WTC11 (cell line): ENCODE measurements around the gene CTNNA3. TPM values are rescaled to one million over a fixed set of nuclear protein-coding genes. Genes with fewer than 3 reads are reported as not detected.

Experiments used
- ATAC-seq: fragments of 200-7000 bp; cut with Tn5 transposase; 2 replicates; pipeline ENCODE4 v1.10.0; 2021; ENCODE audit warnings: mild to moderate bottlenecking, moderate library complexity
- CTCF ChIA-PET: fragments of 300-600 bp; sonication (Branson Sonifier 250); formaldehyde crosslinking; loops from one replicate; lab custom pipeline; 2021; ENCODE audit warnings: antibody characterized with exemption; lab: Charles Lee
- POLR2A ChIA-PET: fragments of 350-600 bp; sonication (Branson Sonifier 250); formaldehyde crosslinking; loops from one replicate; lab custom pipeline; 2021; ENCODE audit warnings: antibody characterized with exemption; lab: Charles Lee
- DNase-seq: peaks from one replicate; pipeline ENCODE4 v3.0.0; 2021; ENCODE audit warnings: low spot score
- H3K27ac Mint-ChIP-seq: 2 replicates; pipeline ENCODE4 v1.8.0; 2021; ENCODE audit warnings: mixed read lengths
- H3K27me3 Mint-ChIP-seq: 2 replicates; pipeline ENCODE4 v1.8.0; 2021; ENCODE audit warnings: low read depth, mild to moderate bottlenecking, moderate library complexity, mixed read lengths
- H3K36me3 Mint-ChIP-seq: 2 replicates; pipeline ENCODE4 v1.8.0; 2021; ENCODE audit warnings: mixed read lengths
- H3K4me1 Mint-ChIP-seq: 2 replicates; pipeline ENCODE4 v1.8.0; 2022; ENCODE audit warnings: mixed read lengths
- H3K4me3 Mint-ChIP-seq: 2 replicates; pipeline ENCODE4 v1.8.0; 2021; ENCODE audit warnings: mild to moderate bottlenecking, moderate library complexity, mixed read lengths
- H3K9me3 Mint-ChIP-seq: 2 replicates; pipeline ENCODE4 v1.8.0; 2021; ENCODE audit warnings: mixed read lengths
- ATF1 ChIP-seq: sonication (generic); formaldehyde crosslinking; IDR thresholded peaks from 2 replicates; pipeline ENCODE4 v1.8.1; 2023; ENCODE audit warnings: mild to moderate bottlenecking, moderate library complexity, missing genetic modification reagents
- ERG ChIP-seq: fragments of 250-450 bp; sonication (Bioruptor Pico); IDR thresholded peaks from 2 replicates; pipeline ENCODE4 v1.8.0; 2021; ENCODE audit warnings: mild to moderate bottlenecking
- FOXK1 ChIP-seq: sonication (generic); formaldehyde crosslinking; IDR thresholded peaks from 2 replicates; pipeline ENCODE4 v1.8.0; 2022; ENCODE audit warnings: mild to moderate bottlenecking, moderate library complexity, missing genetic modification reagents
- GABPB1 ChIP-seq: sonication (generic); formaldehyde crosslinking; IDR thresholded peaks from 2 replicates; pipeline ENCODE4 v1.8.1; 2023; ENCODE audit warnings: mild to moderate bottlenecking, missing genetic modification reagents
- GRHL2 ChIP-seq: fragments of 250-450 bp; sonication (Bioruptor Pico); IDR thresholded peaks from 2 replicates; pipeline ENCODE4 v1.8.0; 2022; ENCODE audit warnings: mild to moderate bottlenecking, moderate library complexity; ENCODE audit not compliant: insufficient replicate concordance, severe bottlenecking
- HMGA2 ChIP-seq: fragments of 250-450 bp; sonication (Bioruptor Pico); IDR thresholded peaks from 2 replicates; pipeline ENCODE4 v1.4.0; 2021; ENCODE audit warnings: mild to moderate bottlenecking, moderate library complexity
- IRF1 ChIP-seq: sonication (generic); formaldehyde crosslinking; IDR thresholded peaks from 2 replicates; pipeline ENCODE4 v1.8.0; 2023; ENCODE audit warnings: missing genetic modification reagents
- MAX ChIP-seq: sonication (generic); formaldehyde crosslinking; IDR thresholded peaks from 2 replicates; pipeline ENCODE4 v1.8.0; 2022; ENCODE audit warnings: mild to moderate bottlenecking, missing genetic modification reagents
- MLX ChIP-seq: sonication (generic); formaldehyde crosslinking; IDR thresholded peaks from 2 replicates; pipeline ENCODE4 v1.8.1; 2023; ENCODE audit warnings: mild to moderate bottlenecking, missing genetic modification reagents, moderate library complexity
- NR3C1 ChIP-seq: sonication (generic); formaldehyde crosslinking; conservative IDR thresholded peaks from 2 replicates; pipeline ENCODE4 v1.8.1; 2023; ENCODE audit warnings: low read depth, mild to moderate bottlenecking, missing genetic modification reagents
- OVOL2 ChIP-seq: fragments of 250-450 bp; sonication (Bioruptor Pico); IDR thresholded peaks from 2 replicates; pipeline ENCODE4 v1.9.0; 2021; ENCODE audit warnings: mild to moderate bottlenecking, borderline replicate concordance
- SMAD3 ChIP-seq: sonication (generic); formaldehyde crosslinking; IDR thresholded peaks from 2 replicates; pipeline ENCODE4 v1.8.0; 2022; ENCODE audit warnings: missing genetic modification reagents, mild to moderate bottlenecking, borderline replicate concordance
- SOX15 ChIP-seq: fragments of 250-450 bp; sonication (Bioruptor Pico); IDR thresholded peaks from 2 replicates; pipeline ENCODE4 v1.9.0; 2021; ENCODE audit warnings: mild to moderate bottlenecking
- TCF7 ChIP-seq: sonication (generic); formaldehyde crosslinking; IDR thresholded peaks from 2 replicates; pipeline ENCODE4 v1.8.0; 2022; ENCODE audit warnings: mild to moderate bottlenecking, low read depth, missing genetic modification reagents, moderate library complexity
- TEAD4 ChIP-seq: sonication (generic); formaldehyde crosslinking; IDR thresholded peaks from 2 replicates; pipeline ENCODE4 v1.8.0; 2022; ENCODE audit warnings: mild to moderate bottlenecking, missing genetic modification reagents
- USF2 ChIP-seq: sonication (generic); formaldehyde crosslinking; IDR thresholded peaks from 2 replicates; pipeline ENCODE4 v1.8.1; 2023; ENCODE audit warnings: mild to moderate bottlenecking, missing genetic modification reagents, moderate library complexity
- ZBTB21 ChIP-seq: sonication (generic); formaldehyde crosslinking; IDR thresholded peaks from 2 replicates; pipeline ENCODE4 v1.8.1; 2023; ENCODE audit warnings: mild to moderate bottlenecking, missing genetic modification reagents, borderline replicate concordance
- ZNF232 ChIP-seq: sonication (generic); formaldehyde crosslinking; IDR thresholded peaks from 2 replicates; pipeline ENCODE4 v1.8.0; 2022; ENCODE audit warnings: mild to moderate bottlenecking, missing genetic modification reagents
- ZNF425 ChIP-seq: fragments of 250-450 bp; sonication (Bioruptor Pico); conservative IDR thresholded peaks from 2 replicates; pipeline ENCODE4 v1.9.0; 2021; ENCODE audit warnings: mild to moderate bottlenecking
- total RNA-seq: library from RNA; stranded (reverse); gene quantifications from 3 replicates; pipeline ENCODE4 v1.2.3, GENCODE V29; 2021

Gene CTNNA3
- total RNA-seq, 1 experiment from 2014 or later: 6.1 TPM

GRCh38 chr10:67609996-67610793 is 85.8 kb downstream of the CTNNA3 start (continued):
- no peak for TF ChIP-seq TCF7 (CRISPR knock-in tag)

- CTCF ChIA-PET: no interaction called here
- H3K27me3 Mint-ChIP-seq: no peaks in the 10 kb centered on the region
- TF ChIP-seq OVOL2 (CRISPR knock-in tag): no peak
- no peak overlapping the region for H3K4me3 Mint-ChIP-seq
- DNase-seq: no peak
- POLR2A ChIA-PET: no interaction called here
- no peaks in the 10 kb centered on the region for H3K9me3 Mint-ChIP-seq
- no peak for ATAC-seq
- H3K36me3 Mint-ChIP-seq: no peaks in the 10 kb centered on the region
- peaks cover 27% of the 10 kb centered on the region for H3K4me1 Mint-ChIP-seq
- no peak overlapping the region for H3K27ac Mint-ChIP-seq
These were observed 88.0 kb downstream of the CTNNA3 start for GRCh38 chr10:67608001-67608400.

- Mint-ChIP-seq H3K36me3 (no peaks in the 10 kb centered on the region), H3K27me3 (no peaks in the 10 kb centered on the region), H3K9me3 (no peaks in the 10 kb centered on the region), H3K4me1 (peaks cover 27% of the 10 kb centered on the region), H3K27ac (no peak overlapping the region), H3K4me3 (no peak overlapping the region)
- CTCF ChIA-PET: no interaction called here
- POLR2A ChIA-PET: no interaction called here
- ATAC-seq (no peak), DNase-seq (no peak)
- TF ChIP-seq FOXK1 (CRISPR knock-in tag) (no peak), HMGA2 (CRISPR knock-in tag) (no peak), USF2 (CRISPR knock-in tag) (no peak), MLX (CRISPR knock-in tag) (no peak), ATF1 (CRISPR knock-in tag) (no peak), SOX15 (CRISPR knock-in tag) (no peak), GABPB1 (no peak), ZNF425 (CRISPR knock-in tag) (no peak), ERG (CRISPR knock-in tag) (no peak), NR3C1 (CRISPR knock-in tag) (no peak), IRF1 (no peak), GRHL2 (CRISPR knock-in tag) (no peak), TEAD4 (CRISPR knock-in tag) (no peak), ZNF232 (CRISPR knock-in tag) (no peak), MAX (CRISPR knock-in tag) (no peak), SMAD3 (CRISPR knock-in tag) (no peak), ZBTB21 (no peak)
These were observed 88.5 kb downstream of the CTNNA3 start for GRCh38 chr10:67607472-67607871.
